ENCODE measurements around the gene RELCH.

Gene RELCH

DNA sequence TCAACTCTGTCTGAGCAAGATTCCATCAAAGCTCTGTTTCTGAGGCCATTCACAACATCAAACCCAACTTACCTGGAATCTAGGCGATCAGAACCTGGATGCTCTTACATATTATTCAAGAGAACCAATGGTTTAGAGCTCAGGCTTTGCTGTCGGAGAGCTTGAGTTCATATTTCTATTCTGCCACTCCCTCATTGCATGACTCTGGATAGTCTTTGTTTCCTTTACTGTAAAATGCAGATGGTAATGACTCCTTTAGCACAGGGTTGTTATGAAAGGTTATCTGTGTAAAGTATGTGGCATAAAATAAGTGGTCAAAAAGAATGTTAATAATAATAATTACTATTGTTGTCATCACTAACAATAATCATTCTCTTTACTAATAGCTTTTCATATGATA, 12.6 kb downstream of the RELCH start:
- no peak overlapping the region for H3K27ac ChIP-seq (ENCODE audit: low read length, poor library complexity, severe bottlenecking)
- WGBS, result 100% methylated on average over 2 of the region's 2 CpGs
- no peak overlapping the region for H3K18ac ChIP-seq (ENCODE audit: low read depth in 1 of 2, low read length in 2 of 2)
- no peak overlapping the region for H2AK5ac ChIP-seq (ENCODE audit: low read length, severe bottlenecking)
- no peak overlapping the region for H3K23ac ChIP-seq (ENCODE audit: low read length in 2 of 2)
- DNase-seq, result no peak
- no peak overlapping the region for H4K91ac ChIP-seq (ENCODE audit: low read length)
- no peak overlapping the region for H3K4me3 ChIP-seq (ENCODE audit: insufficient read depth in 1 of 2, low read depth in 1 of 2, low read length in 2 of 2)
- H3K36me3 ChIP-seq (ENCODE audit: control insufficient read depth in 1 of 2, insufficient read depth in 2 of 2, low read depth in 1 of 2, low read length in 2 of 2), result no peaks in the 10 kb centered on the region
- no peak overlapping the region for H3K9ac ChIP-seq (ENCODE audit: low read length)
- H3K9me3 ChIP-seq (ENCODE audit: control insufficient read depth, low read length), result no peaks in the 10 kb centered on the region
- no peak overlapping the region for H4K8ac ChIP-seq (ENCODE audit: low read length)
- no peaks in the 10 kb centered on the region for H3K4me1 ChIP-seq (ENCODE audit: control insufficient read depth, insufficient read depth, low read depth, low read length)
- H3K27me3 ChIP-seq (ENCODE audit: control insufficient read depth in 1 of 2, insufficient read depth in 1 of 2, low read length in 2 of 2), result no peaks in the 10 kb centered on the region
- H3K79me1 ChIP-seq (replicated peaks; ENCODE audit: low read length, poor library complexity, severe bottlenecking), result peaks cover 13% of the 10 kb centered on the region
- H3K4ac ChIP-seq (ENCODE audit: low read depth in 1 of 2, low read length in 2 of 2), result no peak overlapping the region
- H3K14ac ChIP-seq (ENCODE audit: low read length in 2 of 2), result no peak overlapping the region
- no peak overlapping the region for H2BK5ac ChIP-seq (ENCODE audit: low read depth, low read length, poor library complexity, severe bottlenecking)
- H3K4me2 ChIP-seq (ENCODE audit: low read length, poor library complexity, severe bottlenecking), result no peak overlapping the region
- H2BK15ac ChIP-seq (ENCODE audit: low read depth, poor library complexity, severe bottlenecking), result no peak overlapping the region
- no peak overlapping the region for H2BK120ac ChIP-seq (ENCODE audit: low read depth, low read length)
- H2BK12ac ChIP-seq (ENCODE audit: low read length in 2 of 2), result no peak overlapping the region
- no peak overlapping the region for H2AFZ ChIP-seq (ENCODE audit: low read depth, low read length)

- H2BK12ac ChIP-seq (ENCODE audit: low read length in 2 of 2), result no peak overlapping the region
- H2BK5ac ChIP-seq (ENCODE audit: low read depth, low read length, poor library complexity, severe bottlenecking), result no peak overlapping the region
- WGBS, result 100% methylated on average over 1 of the region's 3 CpGs
- H2BK15ac ChIP-seq (ENCODE audit: low read depth, poor library complexity, severe bottlenecking), result no peak overlapping the region
- no peak overlapping the region for H2AFZ ChIP-seq (ENCODE audit: low read depth, low read length)
- no peak overlapping the region for H2AK5ac ChIP-seq (ENCODE audit: low read length, severe bottlenecking)
- no peak overlapping the region for H3K4me2 ChIP-seq (ENCODE audit: low read length, poor library complexity, severe bottlenecking)
- H3K4me1 ChIP-seq (ENCODE audit: control insufficient read depth, insufficient read depth, low read depth, low read length), result no peaks in the 10 kb centered on the region
- no peak overlapping the region for H3K23ac ChIP-seq (ENCODE audit: low read length in 2 of 2)
- H4K91ac ChIP-seq (ENCODE audit: low read length), result no peak overlapping the region
- H3K27ac ChIP-seq (ENCODE audit: low read length, poor library complexity, severe bottlenecking), result no peak overlapping the region
- no peak overlapping the region for H4K8ac ChIP-seq (ENCODE audit: low read length)
- peaks cover 13% of the 10 kb centered on the region for H3K79me1 ChIP-seq (replicated peaks; ENCODE audit: low read length, poor library complexity, severe bottlenecking)
- DNase-seq, result no peak
- H3K4ac ChIP-seq (ENCODE audit: low read depth in 1 of 2, low read length in 2 of 2), result no peak overlapping the region
- H3K27me3 ChIP-seq (ENCODE audit: control insufficient read depth in 1 of 2, insufficient read depth in 1 of 2, low read length in 2 of 2), result no peaks in the 10 kb centered on the region
- H3K4me3 ChIP-seq (ENCODE audit: insufficient read depth in 1 of 2, low read depth in 1 of 2, low read length in 2 of 2), result no peak overlapping the region
- H3K36me3 ChIP-seq (ENCODE audit: control insufficient read depth in 1 of 2, insufficient read depth in 2 of 2, low read depth in 1 of 2, low read length in 2 of 2), result no peaks in the 10 kb centered on the region
- H3K18ac ChIP-seq (ENCODE audit: low read depth in 1 of 2, low read length in 2 of 2), result no peak overlapping the region
- H3K9me3 ChIP-seq (ENCODE audit: control insufficient read depth, low read length), result no peaks in the 10 kb centered on the region
- no peak overlapping the region for H2BK120ac ChIP-seq (ENCODE audit: low read depth, low read length)
- no peak overlapping the region for H3K14ac ChIP-seq (ENCODE audit: low read length in 2 of 2)
- H3K9ac ChIP-seq (ENCODE audit: low read length), result no peak overlapping the region
Measured at GRCh38 chr18:62200121-62200914, 13.3 kb downstream of the RELCH start.

DNA sequence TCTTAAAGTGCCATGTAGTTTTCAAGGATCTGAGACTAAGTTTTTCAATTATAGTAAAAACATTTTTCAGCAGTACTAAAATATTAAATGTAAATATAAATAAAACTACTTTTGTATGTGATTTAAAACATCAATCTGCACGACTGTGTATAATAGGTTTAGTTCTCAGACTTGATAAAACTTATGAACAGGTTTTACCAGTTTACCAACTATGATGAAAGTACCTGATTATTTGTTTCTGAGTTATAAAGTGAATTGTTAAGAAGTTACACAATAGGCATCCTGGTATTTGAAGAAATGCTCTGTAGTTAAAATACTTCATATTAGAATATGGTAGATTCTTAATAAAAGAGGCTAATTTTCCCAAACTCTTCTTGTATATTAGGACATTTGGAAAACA, 14.8 kb downstream of the RELCH start:
- Histone ChIP-seq H2AFZ (ENCODE audit: low read depth, low read length) (no peak overlapping the region), H2BK12ac (ENCODE audit: low read length in 2 of 2) (no peak overlapping the region), H3K4me3 (ENCODE audit: insufficient read depth in 1 of 2, low read depth in 1 of 2, low read length in 2 of 2) (no peak overlapping the region), H3K27me3 (ENCODE audit: control insufficient read depth in 1 of 2, insufficient read depth in 1 of 2, low read length in 2 of 2) (no peaks in the 10 kb centered on the region), H3K27ac (ENCODE audit: low read length, poor library complexity, severe bottlenecking) (no peak overlapping the region), H3K18ac (ENCODE audit: low read depth in 1 of 2, low read length in 2 of 2) (no peak overlapping the region), H3K4me1 (ENCODE audit: control insufficient read depth, insufficient read depth, low read depth, low read length) (no peaks in the 10 kb centered on the region), H3K4me2 (ENCODE audit: low read length, poor library complexity, severe bottlenecking) (no peak overlapping the region), H2BK5ac (ENCODE audit: low read depth, low read length, poor library complexity, severe bottlenecking) (no peak overlapping the region), H3K23ac (ENCODE audit: low read length in 2 of 2) (no peak overlapping the region), H3K36me3 (ENCODE audit: control insufficient read depth in 1 of 2, insufficient read depth in 2 of 2, low read depth in 1 of 2, low read length in 2 of 2) (no peaks in the 10 kb centered on the region), H4K8ac (ENCODE audit: low read length) (no peak overlapping the region), H2BK15ac (ENCODE audit: low read depth, poor library complexity, severe bottlenecking) (no peak overlapping the region), H3K79me1 (replicated peaks; ENCODE audit: low read length, poor library complexity, severe bottlenecking) (peaks cover 9% of the 10 kb centered on the region), H2AK5ac (ENCODE audit: low read length, severe bottlenecking) (no peak overlapping the region), H2BK120ac (ENCODE audit: low read depth, low read length) (no peak overlapping the region), H3K9ac (ENCODE audit: low read length) (no peak overlapping the region), H4K91ac (ENCODE audit: low read length) (no peak overlapping the region), H3K9me3 (ENCODE audit: control insufficient read depth, low read length) (no peaks in the 10 kb centered on the region), H3K4ac (ENCODE audit: low read depth in 1 of 2, low read length in 2 of 2) (no peak overlapping the region), H3K14ac (ENCODE audit: low read length in 2 of 2) (no peak overlapping the region)
- no peak for DNase-seq
- no CpG with 5 or more reads among the region's 1 CpG for WGBS

DNA sequence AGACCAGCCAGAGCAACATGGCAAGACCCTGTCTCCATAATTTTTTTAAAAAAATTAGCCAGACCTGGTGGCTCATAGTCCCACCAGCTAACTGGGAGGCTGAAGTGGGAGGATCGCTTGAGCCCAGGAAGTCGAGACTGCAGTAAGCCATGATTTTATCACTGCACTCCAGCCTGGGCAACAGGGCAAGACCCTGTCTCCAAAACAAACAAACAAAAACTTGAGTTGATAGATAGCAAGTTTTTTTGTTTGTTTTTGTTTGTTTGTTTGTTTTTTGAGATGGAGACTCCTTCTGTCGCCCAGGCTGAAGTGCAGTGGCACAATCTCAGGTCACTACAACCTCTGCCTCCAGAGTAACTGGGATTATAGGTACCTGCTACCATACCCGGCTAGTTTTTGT, 18.8 kb downstream of the RELCH start:
- H3K4me1 ChIP-seq (ENCODE audit: control insufficient read depth, insufficient read depth, low read depth, low read length), result no peaks in the 10 kb centered on the region
- H3K27ac ChIP-seq (ENCODE audit: low read length, poor library complexity, severe bottlenecking), result no peak overlapping the region
- H4K8ac ChIP-seq (ENCODE audit: low read length), result no peak overlapping the region
- H3K36me3 ChIP-seq (ENCODE audit: control insufficient read depth in 1 of 2, insufficient read depth in 2 of 2, low read depth in 1 of 2, low read length in 2 of 2), result no peaks in the 10 kb centered on the region
- H3K79me1 ChIP-seq (replicated peaks; ENCODE audit: low read length, poor library complexity, severe bottlenecking), result peaks cover 13% of the 10 kb centered on the region
- no peak overlapping the region for H2AK5ac ChIP-seq (ENCODE audit: low read length, severe bottlenecking)
- H2BK15ac ChIP-seq (ENCODE audit: low read depth, poor library complexity, severe bottlenecking), result no peak overlapping the region
- no peak overlapping the region for H2AFZ ChIP-seq (ENCODE audit: low read depth, low read length)
- no peak overlapping the region for H4K91ac ChIP-seq (ENCODE audit: low read length)
- H3K4me3 ChIP-seq (ENCODE audit: insufficient read depth in 1 of 2, low read depth in 1 of 2, low read length in 2 of 2), result no peak overlapping the region
- peaks cover 6% of the 10 kb centered on the region for H3K9me3 ChIP-seq (ENCODE audit: control insufficient read depth, low read length)
- DNase-seq, result no peak
- no peak overlapping the region for H2BK12ac ChIP-seq (ENCODE audit: low read length in 2 of 2)
- H3K4me2 ChIP-seq (ENCODE audit: low read length, poor library complexity, severe bottlenecking), result no peak overlapping the region
- no peaks in the 10 kb centered on the region for H3K27me3 ChIP-seq (ENCODE audit: control insufficient read depth in 1 of 2, insufficient read depth in 1 of 2, low read length in 2 of 2)
- H2BK120ac ChIP-seq (ENCODE audit: low read depth, low read length), result no peak overlapping the region
- H3K23ac ChIP-seq (ENCODE audit: low read length in 2 of 2), result no peak overlapping the region
- no peak overlapping the region for H3K18ac ChIP-seq (ENCODE audit: low read depth in 1 of 2, low read length in 2 of 2)
- 98% methylated on average over 4 of the region's 4 CpGs for WGBS
- no peak overlapping the region for H3K9ac ChIP-seq (ENCODE audit: low read length)
- no peak overlapping the region for H3K4ac ChIP-seq (ENCODE audit: low read depth in 1 of 2, low read length in 2 of 2)
- H2BK5ac ChIP-seq (ENCODE audit: low read depth, low read length, poor library complexity, severe bottlenecking), result no peak overlapping the region
- H3K14ac ChIP-seq (ENCODE audit: low read length in 2 of 2), result no peak overlapping the region
